Sigmoid colon (tissue), 7 donors: ENCODE results near the gene UFC1. TPM values are rescaled to one million over a fixed set of nuclear protein-coding genes. Genes with fewer than 3 reads are reported as not detected.

Experiments used
- DNase-seq: peaks from one replicate; pipeline ENCODE4 v3.0.0-alpha.2; 2019
- H3K27ac ChIP-seq, 4 donors: fragments of 200-600 bp; sonication (generic); one replicate each; pipeline ENCODE4 v1.5.1; 2016 to 2019; ENCODE audit warnings: mild to moderate bottlenecking in 1 of 4
- H3K27me3 ChIP-seq, 3 donors: fragments of 200-600 bp; sonication (generic); one replicate each; pipeline ENCODE4 v1.5.1; 2019; ENCODE audit warnings: mild to moderate bottlenecking in 1 of 3
- H3K36me3 ChIP-seq, 4 donors: fragments of 200-600 bp; sonication (generic); one replicate each; pipeline ENCODE4 v1.5.1; 2016 to 2019
- H3K4me1 ChIP-seq, 4 donors: fragments of 200-600 bp; sonication (generic); one replicate each; pipeline ENCODE4 v1.5.1; 2017 to 2019
- H3K4me3 ChIP-seq, 4 donors: fragments of 200-600 bp; sonication (generic); one replicate each; pipeline ENCODE4 v1.5.1; 2017 to 2019; ENCODE audit warnings: mild to moderate bottlenecking in 2 of 4, moderate library complexity in 1 of 4
- H3K9me3 ChIP-seq, 4 donors: fragments of 200-600 bp in 3 of 4; sonication (generic) in 3 of 4; one replicate each; pipeline versions ENCODE4 v1.5.1 to v1.6.1; 2013 to 2019
- CTCF ChIP-seq, 4 experiments: fragments of 450-650 bp in 3 of 4; fragments of 200-600 bp in 1 of 4; IDR thresholded peaks; one replicate each; pipeline ENCODE4 v1.5.1; 2016 to 2019; ENCODE audit warnings: antibody characterized with exemption in 4 of 4, mild to moderate bottlenecking in 3 of 4, moderate library complexity in 2 of 4
- EP300 ChIP-seq, 4 donors: sonication (generic); formaldehyde crosslinking; IDR thresholded peaks; one replicate each; pipeline ENCODE4 v1.6.1; 2017; ENCODE audit warnings: antibody characterized with exemption in 4 of 4
- POLR2A ChIP-seq, 2 donors: fragments of 450-650 bp; IDR thresholded peaks; one replicate each; pipeline ENCODE4 v1.6.1; 2016; ENCODE audit warnings: antibody characterized with exemption in 2 of 2, mild to moderate bottlenecking in 2 of 2, moderate library complexity in 2 of 2
- POLR2AphosphoS5 ChIP-seq, 4 donors: sonication (generic); formaldehyde crosslinking; IDR thresholded peaks; one replicate each; pipeline ENCODE4 v1.6.1; 2017; ENCODE audit warnings: antibody characterized with exemption in 4 of 4
- WGBS, 2 donors: extraction: QIAGEN DNeasy Blood & Tissue Kit; methylation state at CpG; one replicate each; pipeline ENCODE4 v1.1.7; 2013; 5-methylcytosine and 5-hydroxymethylcytosine counted together
- intact Hi-C: fragments of 100-400 bp; cut with DNase I; formaldehyde crosslinking; loops from one replicate; pipeline ENCODE4 v1.15.1; 2023
- polyA plus RNA-seq, 3 donors: library from polyadenylated mRNA; stranded (reverse); fragments of 200-250 nt; gene quantifications; one replicate each; pipeline ENCODE4 v1.2.3, GENCODE V29; 2013
- total RNA-seq, 4 donors: library from RNA; depleted of rRNA; stranded (reverse); fragments of >200 nt; gene quantifications; one replicate each; pipeline ENCODE4 v1.1.0, GENCODE V29; 2016
- donor health status: healthy with polysubstance abuse.
- donor health status: Bipolar disorder and iron deficiency.
- donor health status: healthy.

Gene UFC1
- total and polyA plus RNA-seq, 7 donors = 49.0 to 249 (median 77.8) TPM

DNA sequence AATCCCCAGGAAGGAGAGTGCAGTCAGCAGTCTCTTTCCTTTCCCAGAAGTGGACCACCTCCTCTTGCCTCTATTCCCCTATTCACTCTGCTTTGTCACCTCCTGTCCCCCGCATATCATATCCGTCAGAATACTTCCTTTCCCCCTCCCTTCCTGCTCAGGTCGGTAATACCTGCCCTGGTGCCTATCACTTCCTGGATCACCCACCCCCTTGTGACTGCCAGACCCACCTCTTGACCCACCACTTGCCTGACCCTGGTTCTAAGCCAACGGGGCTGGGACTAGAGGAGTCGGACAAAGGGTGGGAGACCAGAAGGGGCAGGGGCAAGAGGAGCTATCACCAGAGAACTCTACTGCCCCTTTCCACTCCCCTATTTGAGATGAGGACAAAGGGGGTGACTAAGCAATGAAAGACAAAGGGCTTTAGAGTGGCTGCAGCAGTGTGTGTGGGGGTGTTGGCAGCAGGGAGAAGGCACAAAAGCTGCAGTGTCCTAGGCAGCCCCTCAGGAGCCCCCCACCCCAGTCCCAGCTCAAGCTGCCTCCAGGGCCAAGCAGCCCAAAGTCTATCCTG, 46.7 kb downstream of the UFC1 start:
- intact Hi-C loops = loop anchor here (2.0 kb wide), 1 partner anchor 188 kb away; no protein-coding TSS in a partner anchor
- TF ChIP-seq CTCF (IDR thresholded peaks at IDR 0.05) (no peak), POLR2AphosphoS5 (IDR thresholded peaks at IDR 0.05) (no peak), POLR2A (IDR thresholded peaks at IDR 0.05) (no peak), EP300 (IDR thresholded peaks at IDR 0.05) (no peak)
- DNase-seq = no peak
- H3K36me3 ChIP-seq = peaks cover 0 to 20% (median 2%) of the 10 kb centered on the region in 4 donors
- peaks cover 0 to 88% (median 73%) of the 10 kb centered on the region in 4 donors for H3K4me1 ChIP-seq
- no peaks in the 10 kb centered on the region for H3K27me3 ChIP-seq
- peak overlapping the region; percentile 94 to 97 (median 96) for H3K27ac ChIP-seq
- H3K4me3 ChIP-seq = peak overlapping the region in 1 of 4 donors; percentile 75
- H3K9me3 ChIP-seq = no peaks in the 10 kb centered on the region
- WGBS, 2 donors = 73 to 80% methylated on average over 5 of the region's 5 CpGs

DNA sequence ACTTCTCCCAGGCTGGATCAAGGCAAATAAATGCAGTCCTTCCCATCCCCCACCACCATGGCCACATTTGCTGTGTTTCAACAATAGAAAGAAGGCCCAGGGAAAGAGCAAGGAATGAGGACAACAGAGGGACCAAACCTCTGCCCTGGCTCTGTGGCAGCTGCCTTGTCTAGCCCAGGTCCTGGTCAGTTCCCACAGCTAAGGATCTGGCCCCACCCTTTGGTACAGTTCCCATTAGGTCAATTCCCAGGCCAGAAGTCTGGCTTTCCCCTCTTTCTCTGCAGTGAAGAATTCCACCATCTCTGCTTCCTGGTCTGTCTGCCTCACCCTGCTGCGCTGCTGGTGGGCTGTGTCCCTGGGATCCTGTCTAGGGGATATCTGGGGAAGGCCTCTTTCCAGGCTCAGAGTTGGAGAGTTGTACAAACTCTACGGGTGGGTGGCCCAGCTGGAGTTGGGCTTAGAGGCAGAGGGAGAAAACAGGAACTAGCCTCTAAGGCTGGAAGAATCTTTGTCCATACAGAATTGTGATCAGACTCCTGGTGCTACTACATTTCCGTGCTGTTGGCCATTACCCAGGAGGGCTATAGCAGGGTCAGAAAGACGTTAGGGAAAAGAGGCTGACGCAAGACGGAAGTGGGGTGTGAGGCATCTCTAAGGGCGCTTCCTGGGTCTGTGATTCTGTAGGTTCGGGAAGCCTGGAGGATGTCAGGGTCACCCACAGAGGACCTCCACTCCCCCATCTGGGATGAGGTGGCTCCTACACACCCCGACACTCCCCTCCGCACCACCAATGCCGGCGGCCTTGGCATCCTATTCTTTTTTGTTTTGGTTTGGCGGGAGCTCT, 47.4 kb downstream of the UFC1 start:
- Histone ChIP-seq H3K27me3 (no peaks in the 10 kb centered on the region), H3K36me3 (peaks cover 0 to 27% (median 5%) of the 10 kb centered on the region in 4 donors), H3K4me1 (peaks cover 0 to 88% (median 75%) of the 10 kb centered on the region in 4 donors), H3K9me3 (no peaks in the 10 kb centered on the region), H3K4me3 (peak overlapping the region; percentile 75 to 83 (median 78)), H3K27ac (peak overlapping the region; percentile 94 to 97 (median 96))
- TF ChIP-seq POLR2A (IDR thresholded peaks at IDR 0.05) (no peak), POLR2AphosphoS5 (IDR thresholded peaks at IDR 0.05) (peak in 1 of 4 donors; percentile 39), CTCF (IDR thresholded peaks at IDR 0.05) (no peak), EP300 (IDR thresholded peaks at IDR 0.05) (peak in 2 of 4 donors; percentile 3 to 23)
- DNase-seq = peak; percentile 90
- WGBS, 2 donors = 76 to 79% methylated on average over 13 of the region's 13 CpGs
- intact Hi-C loops = loop anchor here (2.0 kb wide), 1 partner anchor 188 kb away; no protein-coding TSS in a partner anchor

- peaks cover 0 to 83% (median 74%) of the 10 kb centered on the region in 4 donors for H3K4me1 ChIP-seq
- no peaks in the 10 kb centered on the region for H3K27me3 ChIP-seq
- 2 to 5% methylated on average over 53 of the region's 53 CpGs for WGBS, 2 donors
- intact Hi-C loops = loop anchor here (1.0 to 2.0 kb wide), 2 partner anchors 24 to 187 kb away; partner anchors contain the start of gene TOMM40L
- H3K27ac ChIP-seq = peak within 1 kb of the TSS; percentile 94 to 97 (median 96)
- TF ChIP-seq POLR2A (IDR thresholded peaks at IDR 0.05) (peak; percentile 60 to 81), EP300 (IDR thresholded peaks at IDR 0.05) (peak in 1 of 4 donors; percentile 4), CTCF (IDR thresholded peaks at IDR 0.05) (no peak), POLR2AphosphoS5 (IDR thresholded peaks at IDR 0.05) (peak; percentile 86 to 90 (median 88))
- H3K4me3 ChIP-seq = peak within 1 kb of the TSS; percentile 75 to 83 (median 78)
- DNase-seq = peak; percentile 100
- H3K36me3 ChIP-seq = peaks cover 0 to 36% (median 10%) of the 10 kb centered on the region in 4 donors
- H3K9me3 ChIP-seq = no peaks in the 10 kb centered on the region
These were observed 48.3 kb downstream of the UFC1 start, which contains the start of gene NDUFS2 for GRCh38 chr1:161201836-161202712. TSS of gene NDUFS2 (plus strand) at chr1:161202367. CDS start at chr1:161202386, 19 bp downstream.
